Nucleus accumbens (tissue), 56 donors: ENCODE data around the gene AQP3.
"Not testable (repeated sequence)": the region's sequence is repeated elsewhere in the genome, so short reads cannot be mapped to it uniquely, and the experiment has no call there.

Source experiments
- DNase-seq, 56 donors: peaks; one replicate each; lab custom pipeline; 2025; lab: John Stamatoyannopoulos, UW

AQP3 gene

DNA sequence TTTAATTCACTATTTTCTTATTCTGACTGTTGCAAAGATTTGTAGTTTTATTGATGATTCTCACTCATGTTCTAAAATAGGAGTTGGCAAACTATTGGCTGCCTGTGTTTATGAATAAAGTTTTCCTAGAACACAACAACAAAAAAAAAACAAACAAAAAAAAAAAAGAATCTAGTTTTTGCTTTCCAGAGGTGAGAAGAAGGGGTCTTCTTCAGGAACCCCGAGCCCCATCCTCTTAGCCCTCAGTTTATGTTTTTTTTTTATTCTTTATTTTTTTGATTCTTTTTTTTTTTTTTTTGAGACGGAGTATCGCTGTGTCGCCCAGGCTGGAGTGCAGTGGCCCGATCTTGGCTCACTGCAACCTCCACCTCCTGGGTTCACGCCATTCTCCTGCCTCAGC is 22.9 kb downstream of the AQP3 start:
- DNase-seq = not testable (repeated sequence)

- DNase-seq = not testable (repeated sequence)
Measured at GRCh38 chr9:33424043-33424442, 23.4 kb downstream of the AQP3 start.

- DNase-seq = no peak
Measured at GRCh38 chr9:33419708-33420303, 27.6 kb downstream of the AQP3 start.

DNA sequence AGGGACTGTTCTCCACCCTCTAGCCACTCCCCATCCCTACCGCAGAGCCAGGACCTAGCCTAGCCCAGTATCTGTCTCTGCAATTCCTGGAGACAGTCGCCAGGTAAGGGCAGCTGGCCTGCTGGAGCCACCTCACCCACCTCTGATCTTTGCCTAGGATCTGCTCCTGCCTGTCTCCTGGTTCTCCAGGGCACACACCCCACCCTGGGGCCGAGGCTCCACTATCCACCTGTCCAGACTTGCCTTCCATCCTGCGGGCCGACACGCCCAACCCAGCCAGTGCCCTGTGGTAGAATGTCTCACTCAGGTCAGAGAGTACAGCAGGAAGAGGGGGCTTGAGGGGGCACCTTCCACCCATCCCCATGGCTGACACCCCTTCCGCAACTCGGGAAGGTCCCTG is 29.3 kb downstream of the AQP3 start:
- DNase-seq = no peak

DNA sequence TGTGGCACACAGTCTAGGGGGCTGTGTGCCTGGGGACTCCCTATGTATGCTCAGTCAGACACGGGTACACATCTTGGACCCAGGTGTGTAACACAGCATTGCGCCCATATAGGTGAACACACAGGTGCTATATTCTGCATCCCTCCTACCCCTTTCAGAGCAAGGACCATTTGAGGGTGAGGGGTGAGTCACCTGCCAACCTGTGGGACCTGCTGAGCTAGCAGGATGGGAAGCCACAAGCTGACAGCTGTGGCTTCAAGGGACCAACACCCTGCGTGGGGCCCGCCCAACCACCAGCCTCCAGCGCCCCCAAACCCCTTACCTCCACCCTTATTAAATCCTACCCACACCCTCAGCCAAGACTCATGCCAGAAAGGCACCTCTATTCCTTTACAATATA is 30.4 kb downstream of the AQP3 start:
- DNase-seq = no peak

GRCh38 chr9:33415501-33416038 is 31.8 kb downstream of the AQP3 start:
- DNase-seq = peak in 25 of 56 donors; percentile 2 to 61 (median 9)

DNA sequence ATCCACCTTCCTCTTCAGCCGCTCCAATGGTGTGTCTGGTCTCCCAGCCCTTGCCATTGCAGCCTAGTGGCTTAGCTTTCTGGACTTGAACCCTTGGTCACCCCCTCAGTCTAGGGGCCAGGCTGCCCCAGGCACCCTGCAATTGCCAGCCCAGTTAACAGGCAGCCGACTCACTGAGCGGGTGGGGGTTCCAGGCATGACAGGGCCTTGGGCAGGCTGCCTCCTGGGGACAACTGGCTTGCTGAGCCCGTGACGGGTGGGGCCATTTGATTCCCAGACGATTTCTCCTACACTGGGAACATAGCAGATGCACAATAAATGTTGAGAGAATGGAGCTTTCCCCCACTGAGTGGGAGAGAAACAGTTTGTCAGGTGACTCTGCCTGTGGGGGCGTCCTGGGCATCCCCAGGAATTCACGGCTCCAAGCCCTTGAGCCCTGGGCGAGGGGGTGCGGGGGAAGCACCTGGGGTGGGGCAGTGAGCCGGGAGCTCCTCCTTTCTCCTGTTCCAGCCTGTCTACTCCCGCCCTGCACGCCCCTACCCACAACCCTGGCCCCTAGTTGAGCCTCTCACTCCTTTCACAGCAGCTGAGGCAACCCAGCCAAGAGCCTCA is 32.4 kb downstream of the AQP3 start:
- no peak for DNase-seq

GRCh38 chr9:33414268-33414667 is 33.1 kb downstream of the AQP3 start:
- DNase-seq = no peak

DNA sequence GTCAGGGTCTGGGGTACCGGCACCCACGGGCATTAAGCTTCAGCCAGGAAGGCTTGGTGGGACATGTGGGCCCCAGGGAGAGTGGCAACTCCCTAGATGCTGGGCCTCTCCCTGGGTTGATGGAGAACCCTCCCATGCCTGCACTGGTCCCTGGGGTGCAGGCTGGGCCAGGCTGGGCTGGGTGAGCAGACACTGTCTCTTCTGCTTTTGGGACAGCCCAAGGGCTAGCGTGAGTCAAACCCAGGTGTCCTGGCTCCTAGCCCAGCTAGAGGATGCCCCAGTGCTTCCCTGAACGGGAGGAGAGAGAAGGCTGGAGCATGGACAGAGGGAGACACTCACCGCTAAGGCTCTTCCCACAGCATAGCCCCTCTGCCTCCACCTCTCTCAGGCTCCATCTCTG is 39.3 kb downstream of the AQP3 start:
- DNase-seq = no peak

GRCh38 chr9:33407061-33407460 is 40.3 kb downstream of the AQP3 start:
- DNase-seq = no peak

- DNase-seq = no peak
Measured at GRCh38 chr9:33404788-33405362, 42.5 kb downstream of the AQP3 start.

DNA sequence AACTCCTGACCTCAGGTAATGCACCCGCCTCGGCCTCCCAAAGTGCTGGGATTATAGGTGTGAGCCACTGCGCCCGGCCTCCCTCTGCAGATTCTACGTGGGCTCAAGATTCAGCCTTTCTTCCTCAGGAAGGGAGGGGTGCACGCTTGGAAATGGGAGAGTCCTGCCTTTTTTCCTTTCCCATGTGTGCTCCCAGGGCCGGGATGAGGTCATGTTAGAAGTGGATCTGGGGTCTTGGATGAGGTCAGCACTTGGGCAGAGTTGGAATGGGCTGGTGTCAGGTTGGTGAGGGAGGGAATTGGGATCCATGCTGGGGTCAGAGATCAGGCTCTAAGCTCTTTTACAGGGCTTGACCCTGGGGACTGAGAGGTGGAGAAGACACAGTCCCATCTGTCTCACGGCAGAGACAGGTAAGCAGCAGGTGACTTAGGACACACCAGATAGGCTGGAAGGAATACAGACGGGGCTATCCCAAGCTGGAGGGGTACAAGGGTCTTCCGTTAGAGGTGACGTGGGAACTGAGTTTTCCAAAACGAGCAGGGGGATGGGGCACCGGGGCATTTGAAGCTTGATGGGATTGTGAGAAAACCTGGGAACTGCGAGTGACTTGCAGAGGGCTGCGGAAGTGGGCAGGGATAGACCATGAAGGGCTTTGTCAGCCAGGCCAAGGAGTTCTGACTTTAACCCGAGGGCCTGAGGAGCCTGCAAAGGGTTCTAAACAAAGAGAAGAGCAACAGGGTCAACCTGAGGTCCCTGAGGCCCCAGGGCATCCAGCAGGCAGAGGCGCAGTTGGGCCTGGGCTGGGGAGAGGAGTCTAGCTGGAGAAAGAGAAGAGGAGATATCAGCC is 43.2 kb downstream of the AQP3 start:
- DNase-seq = no peak

DNA sequence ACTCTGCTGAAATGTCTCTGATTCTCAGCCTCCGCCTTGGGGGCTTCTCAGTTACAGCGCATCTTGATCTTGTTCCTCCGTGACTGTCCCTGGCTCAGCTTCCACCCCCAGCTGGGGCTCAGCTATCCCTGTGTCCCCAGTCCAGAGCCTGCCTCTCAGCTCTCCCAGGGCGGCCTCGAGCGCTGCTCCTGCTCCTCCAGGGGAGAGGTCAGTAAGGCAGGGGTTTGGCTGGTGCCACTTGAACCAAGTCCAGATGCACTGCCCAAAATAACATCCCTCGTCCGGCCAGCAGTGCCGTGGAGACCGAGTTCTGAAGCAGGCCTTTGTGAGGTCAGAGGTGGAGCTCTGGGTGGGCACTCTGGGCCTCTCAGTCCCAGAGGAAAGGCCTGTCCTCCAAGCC is 45.0 kb downstream of the AQP3 start, which contains the start of gene AQP7:
Gene AQP7 (minus strand): TSS at position 198 of the 400 bp plus-strand sequence. CDS start 1,306 bp downstream, outside the sequence.
- DNase-seq = not testable (repeated sequence)

GRCh38 chr9:33401809-33402208 is 45.6 kb downstream of the AQP3 start:
- DNase-seq = not testable (repeated sequence)

DNA sequence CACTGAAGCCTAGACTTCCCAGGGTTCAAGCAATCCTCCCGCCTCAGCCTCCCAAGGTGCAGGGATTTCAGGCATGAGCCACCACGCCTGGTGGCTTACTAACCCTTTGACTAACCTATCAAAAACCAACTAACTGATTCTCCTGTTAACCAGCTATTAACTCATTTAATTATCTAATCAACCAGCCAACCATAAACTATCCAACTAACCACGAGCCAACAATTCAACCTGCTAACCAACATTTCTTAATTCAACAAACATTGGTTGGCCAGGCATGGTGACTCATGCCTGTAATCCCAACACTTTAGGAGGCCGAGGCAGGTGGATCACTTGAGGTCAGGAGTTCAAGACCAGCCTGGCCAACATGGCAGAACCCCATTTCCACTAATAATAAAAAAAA is 48.3 kb downstream of the AQP3 start:
- DNase-seq = not testable (repeated sequence)

DNA sequence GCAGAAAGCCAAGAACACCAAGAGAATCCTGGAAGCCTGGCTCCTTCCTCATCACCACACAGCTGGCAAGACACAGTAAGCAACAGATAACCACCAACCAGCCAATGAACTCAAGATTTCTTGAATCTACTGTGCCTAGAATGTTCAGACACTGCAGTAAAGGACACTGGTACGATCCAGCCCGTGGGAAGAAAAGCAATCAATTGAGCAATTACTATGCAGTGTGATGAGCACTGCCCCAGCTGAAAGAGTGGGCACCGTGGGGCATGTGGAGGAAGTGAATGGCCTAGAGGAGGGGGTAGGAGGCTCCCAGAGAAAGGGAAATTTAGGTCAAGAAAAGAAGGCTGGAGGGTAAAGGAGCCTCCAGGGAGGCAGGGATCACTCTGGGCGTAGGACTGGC is 49.6 kb downstream of the AQP3 start:
- not testable (repeated sequence) for DNase-seq

DNA sequence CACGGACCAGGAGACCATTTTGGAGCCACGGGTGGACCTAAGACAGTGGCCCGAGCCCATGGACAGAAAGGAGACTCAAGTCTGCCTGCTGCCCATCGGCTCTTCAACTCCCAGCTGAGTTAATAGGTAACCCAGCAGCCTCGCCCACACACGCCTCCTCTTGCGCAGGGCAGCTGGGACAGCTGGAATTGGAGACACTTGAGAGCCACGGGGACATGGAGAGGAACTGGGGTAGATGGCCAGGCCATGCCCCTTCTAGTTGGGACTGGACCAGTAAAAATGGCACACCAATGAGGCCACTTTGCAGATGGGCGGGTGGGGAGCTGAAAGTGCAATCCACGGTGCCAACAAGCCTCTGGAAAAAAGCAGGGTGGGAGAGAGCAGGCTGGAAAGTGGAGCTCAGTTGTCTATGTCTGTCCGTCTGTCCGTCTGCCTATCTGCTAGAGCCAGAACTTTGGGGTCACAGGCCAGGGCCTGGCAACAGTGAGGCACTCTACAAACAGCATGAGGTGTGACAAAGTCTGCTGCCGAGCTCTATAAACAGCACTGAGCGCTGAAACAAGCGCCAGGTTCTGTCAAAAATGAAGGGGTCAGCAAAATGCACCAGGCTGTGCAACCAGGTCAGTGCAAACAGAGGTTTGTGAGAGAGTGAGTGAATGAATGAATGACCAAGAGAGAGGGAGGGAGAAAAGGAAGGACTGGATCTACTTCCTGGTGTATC is 52.1 kb downstream of the AQP3 start:
- DNase-seq = not testable (repeated sequence)

DNA sequence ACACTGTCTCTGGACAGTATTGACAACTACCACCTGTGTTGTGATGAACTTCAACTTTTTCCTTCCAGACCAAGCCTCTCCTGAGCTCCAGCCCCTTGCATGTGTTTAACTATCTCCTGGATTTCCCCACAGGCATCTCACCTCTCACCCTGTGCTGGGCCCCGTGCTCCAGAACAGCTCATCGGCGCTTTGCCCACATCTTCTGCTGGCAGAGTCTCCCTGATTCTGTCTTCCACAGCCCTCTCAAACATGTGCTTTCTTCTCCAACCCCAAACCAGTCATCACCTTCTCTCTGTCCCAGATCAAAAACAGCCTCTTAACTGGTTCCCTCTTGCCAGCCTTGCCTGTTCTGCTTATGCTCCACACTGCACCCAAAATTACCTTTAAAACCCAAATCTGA is 53.4 kb downstream of the AQP3 start:
- DNase-seq = not testable (repeated sequence)

DNA sequence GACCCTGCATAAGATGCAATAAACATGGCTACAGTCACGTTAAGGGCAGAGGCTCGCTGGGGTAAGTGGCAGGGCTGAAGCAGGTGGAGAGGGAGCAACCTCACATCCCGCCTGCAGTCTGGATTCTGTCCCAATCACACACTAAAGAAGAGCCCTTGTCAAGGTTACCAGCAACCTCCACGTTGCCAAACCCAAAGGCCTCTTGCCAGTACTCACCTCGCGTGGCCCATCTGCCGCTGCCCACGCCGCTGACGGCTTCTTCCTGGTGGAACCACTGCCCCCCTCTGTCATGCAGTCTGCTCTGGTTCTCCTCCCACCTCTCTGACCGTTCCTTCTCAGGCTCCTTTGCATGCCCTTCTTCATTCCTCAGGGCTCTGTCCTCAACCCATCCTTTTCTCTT is 53.8 kb downstream of the AQP3 start:
- no peak for DNase-seq

DNA sequence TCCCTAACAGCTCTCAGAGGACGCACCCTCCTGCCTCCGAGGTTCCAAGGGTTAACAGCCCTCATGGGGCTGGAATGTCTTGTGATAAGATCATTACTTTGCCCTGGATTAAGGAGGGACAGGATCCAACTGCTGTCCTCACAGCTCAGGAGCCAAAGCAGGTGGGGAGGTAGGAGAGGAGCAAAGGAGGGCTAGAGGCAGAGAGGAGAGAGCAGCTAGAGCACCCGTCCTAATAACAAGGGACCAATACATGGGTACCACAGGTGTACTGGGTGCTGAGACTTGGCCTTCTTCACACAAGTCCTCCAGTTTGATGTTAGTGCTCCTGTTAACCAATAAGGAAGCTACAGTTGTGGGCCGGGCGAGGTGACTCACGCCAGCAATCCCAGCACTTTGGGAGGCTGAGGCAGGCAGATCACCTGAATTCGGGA is 54.8 kb downstream of the AQP3 start:
- DNase-seq = not testable (repeated sequence)
